B cell (primary cell): Measurements from ENCODE around the gene RNF213. TPM values are rescaled to one million over a fixed set of nuclear protein-coding genes. Genes with fewer than 3 reads are reported as not detected.

ENCODE experiments used
- ATAC-seq: fragments of 200-7000 bp; cut with Tn5 transposase; one replicate; pipeline ENCODE4 v1.10.0; 2021; ENCODE audit warnings: low read depth, mild to moderate bottlenecking, moderate number of reproducible peaks, moderate library complexity
- CTCF ChIA-PET: fragments of 350-600 bp; sonication (Branson Sonifier 250); formaldehyde crosslinking; loops from one replicate; lab custom pipeline; 2021; ENCODE audit warnings: antibody characterized with exemption, inconsistent platforms; lab: Charles Lee
- POLR2A ChIA-PET: fragments of 350-600 bp; sonication (Branson Sonifier 250); formaldehyde crosslinking; loops from one replicate; lab custom pipeline; 2021; ENCODE audit warnings: antibody characterized with exemption; lab: Charles Lee
- DNase-seq: peaks from one replicate; pipeline ENCODE4 v3.0.0; 2013
- H2AFZ ChIP-seq: 2 replicates; pipeline ENCODE4 v1.6.1; 2012; ENCODE audit warnings: mild to moderate bottlenecking, low read depth, low read length; ENCODE audit not compliant: insufficient read depth, poor library complexity, severe bottlenecking
- H3K27ac ChIP-seq, 2 donors: 1 replicate in 1 of 2; 2 replicates in 1 of 2; pipeline ENCODE4 v1.5.1; 2012 to 2013; ENCODE audit warnings: low read length in 2 of 2, mild to moderate bottlenecking in 2 of 2, moderate library complexity in 1 of 2
- H3K27me3 ChIP-seq, 4 experiments: fragments of 200-600 bp in 1 of 4; sonication (generic) in 1 of 4; replicated peaks in 1 of 4; 1 replicate in 2 of 4; 2 replicates in 2 of 4; pipeline versions ENCODE4 v1.6.1 to v1.7.0; 2013 to 2016; ENCODE audit warnings: low read length in 3 of 4, mild to moderate bottlenecking in 2 of 4, mixed read lengths in 1 of 4, moderate library complexity in 1 of 4; ENCODE audit not compliant: insufficient read depth in 4 of 4, control insufficient read depth in 3 of 4; ENCODE audit errors: control extremely low read depth in 1 of 4
- H3K36me3 ChIP-seq, 2 experiments: replicated peaks in 1 of 2; 1 replicate in 1 of 2; 2 replicates in 1 of 2; pipeline versions ENCODE4 v1.6.1 to v1.7.1; 2013; ENCODE audit warnings: low read length in 1 of 2; ENCODE audit not compliant: insufficient read depth in 2 of 2, control insufficient read depth in 1 of 2; ENCODE audit errors: control extremely low read depth in 1 of 2, extremely low read depth in 1 of 2
- H3K4me1 ChIP-seq, 2 donors: fragments of 200-600 bp in 1 of 2; sonication (generic) in 1 of 2; 1 replicate in 1 of 2; 2 replicates in 1 of 2; pipeline versions ENCODE4 v1.5.1 to v1.6.1; 2013 to 2017; ENCODE audit warnings: low read length in 2 of 2; ENCODE audit not compliant: control insufficient read depth in 2 of 2, insufficient read depth in 2 of 2
- H3K4me2 ChIP-seq: replicated peaks from 2 replicates; pipeline ENCODE3; 2012; ENCODE audit warnings: mild to moderate bottlenecking, low read depth, low read length; ENCODE audit not compliant: poor library complexity, severe bottlenecking
- H3K4me3 ChIP-seq, 5 experiments: fragments of 200-600 bp in 1 of 5; sonication (generic) in 1 of 5; 1 replicate in 3 of 5; 2 replicates in 2 of 5; pipeline versions ENCODE4 v1.5.1 to v1.7.0; 2011 to 2016; ENCODE audit warnings: low read length in 4 of 5, mild to moderate bottlenecking in 4 of 5, low read depth in 2 of 5, control low read depth in 1 of 5, moderate library complexity in 1 of 5; ENCODE audit not compliant: insufficient read depth in 1 of 5; ENCODE audit errors: control extremely low read depth in 1 of 5, extremely low read depth in 1 of 5
- H3K79me2 ChIP-seq: fragments of 200-600 bp; sonication (generic); one replicate; pipeline ENCODE4 v1.6.0; 2016; ENCODE audit warnings: low read length; ENCODE audit not compliant: control insufficient read depth, insufficient read depth
- H3K9ac ChIP-seq: fragments of 200-600 bp; sonication (generic); 2 replicates; pipeline ENCODE4 v1.6.1; 2017; ENCODE audit warnings: mild to moderate bottlenecking, low read length, moderate library complexity
- H3K9me3 ChIP-seq, 3 donors: one replicate each; pipeline versions ENCODE4 v1.6.1 to v1.7.1; 2013; ENCODE audit warnings: low read length in 2 of 3; ENCODE audit not compliant: control insufficient read depth in 2 of 3, insufficient read depth in 1 of 3; ENCODE audit errors: control extremely low read depth in 1 of 3
- H4K20me1 ChIP-seq: 2 replicates; pipeline ENCODE4 v1.6.0; 2012; ENCODE audit warnings: mild to moderate bottlenecking, low read length; ENCODE audit not compliant: insufficient read depth, control insufficient read depth, poor library complexity, severe bottlenecking
- H3K27ac Mint-ChIP-seq: one replicate; pipeline ENCODE4 v1.8.0; 2021; ENCODE audit warnings: mixed read lengths
- H3K27me3 Mint-ChIP-seq: one replicate; pipeline ENCODE4 v1.8.0; 2021; ENCODE audit warnings: mixed read lengths
- H3K4me1 Mint-ChIP-seq: one replicate; pipeline ENCODE4 v1.8.0; 2021; ENCODE audit warnings: mixed read lengths
- H3K4me3 Mint-ChIP-seq: one replicate; pipeline ENCODE4 v1.8.0; 2021; ENCODE audit warnings: mixed read lengths
- H3K9me3 Mint-ChIP-seq: one replicate; pipeline ENCODE4 v1.8.0; 2022; ENCODE audit warnings: mixed read lengths; ENCODE audit not compliant: insufficient read depth
- CTCF ChIP-seq: fragments of 200-600 bp; IDR thresholded peaks from one replicate; pipeline ENCODE4 v1.8.0; 2022; ENCODE audit warnings: antibody characterized with exemption, mild to moderate bottlenecking
- EZH2 ChIP-seq: IDR thresholded peaks from 2 replicates; pipeline ENCODE4 v1.6.1; 2012; ENCODE audit warnings: borderline replicate concordance, low read depth, mild to moderate bottlenecking, moderate library complexity, low read length; ENCODE audit not compliant: insufficient read depth, poor library complexity, severe bottlenecking
- WGBS: methylation state at CpG from one replicate; pipeline ENCODE4 v1.1.5; 2013; ENCODE audit warnings: missing lambda C conversion rate; ENCODE audit not compliant: insufficient coverage; 5-methylcytosine and 5-hydroxymethylcytosine counted together
- intact Hi-C: fragments of 100-400 bp; cut with micrococcal nuclease; formaldehyde crosslinking; loops from one replicate; pipeline ENCODE4 v1.10.0; 2022
- polyA plus RNA-seq: library from polyadenylated mRNA; depleted of rRNA; stranded (reverse); fragments of >200 nt; gene quantifications from 2 replicates; pipeline ENCODE4 v1.2.3, GENCODE V29; 2012
- total RNA-seq, 2 donors: library from RNA; stranded (reverse); fragments of 120-200 nt in 1 of 2; gene quantifications; 1 replicate in 1 of 2; 2 replicates in 1 of 2; pipeline versions ENCODE4 v1.2.3 to v1.2.4, GENCODE V29; 2013 to 2022

Gene RNF213
- total and polyA plus RNA-seq, 2 donors (not counting 1 experiment from before 2014, with no cell fraction given), result 121 to 287 TPM

- intact Hi-C loops, result no loop called here
- no peak overlapping the region for H3K9ac ChIP-seq
- 89% methylated on average over 6 of the region's 9 CpGs for WGBS
- H3K27me3 ChIP-seq, result no peaks in the 10 kb centered on the region
- CTCF ChIA-PET, result interaction anchor here (1.1 kb wide), 1 partner anchor 91 kb away, joined by 3 read pairs; no protein-coding TSS in a partner anchor
- no peak overlapping the region for H3K27ac ChIP-seq
- Mint-ChIP-seq H3K4me1 (peaks cover 5% of the 10 kb centered on the region), H3K9me3 (no peaks in the 10 kb centered on the region), H3K4me3 (no peak overlapping the region), H3K27ac (no peak overlapping the region), H3K27me3 (no peaks in the 10 kb centered on the region)
- TF ChIP-seq CTCF, result no peak
- TF ChIP-seq EZH2, result no peak
- ATAC-seq, result no peak
- no peaks in the 10 kb centered on the region for H3K4me1 ChIP-seq
- no peaks in the 10 kb centered on the region for H3K9me3 ChIP-seq
- no peak for DNase-seq
- POLR2A ChIA-PET, result interaction anchor here (0.5 kb wide), 1 partner anchor 151 kb away, joined by 11 read pairs; no protein-coding TSS in a partner anchor
- peaks cover 35% of the 10 kb centered on the region for H3K79me2 ChIP-seq
- H3K4me3 ChIP-seq, result no peak overlapping the region
- H2AFZ ChIP-seq, result no peak overlapping the region
- H3K36me3 ChIP-seq, result peaks cover 0 to 57% of the 10 kb centered on the region in 2 experiments
- H4K20me1 ChIP-seq, result peaks cover 50% of the 10 kb centered on the region
- H3K4me2 ChIP-seq, result no peak overlapping the region
Observed at GRCh38 chr17:80287038-80287437, 26.4 kb downstream of the RNF213 start.

- CTCF ChIA-PET, result interaction anchor here (1.1 kb wide), 1 partner anchor 92 kb away, joined by 3 read pairs; no protein-coding TSS in a partner anchor
- H4K20me1 ChIP-seq, result peaks cover 54% of the 10 kb centered on the region
- TF ChIP-seq CTCF, result no peak
- no peak for TF ChIP-seq EZH2
- POLR2A ChIA-PET, result no interaction called here
- peaks cover 0 to 66% of the 10 kb centered on the region in 2 experiments for H3K36me3 ChIP-seq
- no peaks in the 10 kb centered on the region for H3K4me1 ChIP-seq
- no peak overlapping the region for H3K4me3 Mint-ChIP-seq
- ATAC-seq (no peak), DNase-seq (no peak)
- 89% methylated on average over 22 of the region's 22 CpGs for WGBS
- peaks cover 2% of the 10 kb centered on the region for H3K4me1 Mint-ChIP-seq
- H2AFZ ChIP-seq, result no peak overlapping the region
- peaks cover 32% of the 10 kb centered on the region for H3K79me2 ChIP-seq
- H3K27me3 ChIP-seq, result no peaks in the 10 kb centered on the region
- no peaks in the 10 kb centered on the region for H3K27me3 Mint-ChIP-seq
- H3K9me3 ChIP-seq, result no peaks in the 10 kb centered on the region
- H3K27ac Mint-ChIP-seq, result no peak overlapping the region
- H3K9me3 Mint-ChIP-seq, result no peaks in the 10 kb centered on the region
- intact Hi-C loops, result no loop called here
- no peak overlapping the region for H3K9ac ChIP-seq
- no peak overlapping the region for H3K4me3 ChIP-seq
- H3K4me2 ChIP-seq, result no peak overlapping the region
- no peak overlapping the region for H3K27ac ChIP-seq
Observed at GRCh38 chr17:80287806-80288567, 27.3 kb downstream of the RNF213 start.
